Heart left ventricle (tissue), 16 donors: Measurements from ENCODE around the gene STAP1. TPM values are rescaled to one million over a fixed set of nuclear protein-coding genes. Genes with fewer than 3 reads are reported as not detected.

Experiments
- ATAC-seq, 4 donors: fragments of 200-7000 bp; cut with Tn5 transposase; one replicate each; pipeline ENCODE4 v1.9.1; 2020 to 2022; ENCODE audit warnings: moderate library complexity in 4 of 4, mild to moderate bottlenecking in 3 of 4, moderate number of reproducible peaks in 1 of 4
- DNase-seq, 5 donors: peaks; one replicate each; pipeline ENCODE4 v3.0.0-alpha.2; 2020
- H3K27ac ChIP-seq, 12 donors: fragments of 200-600 bp; sonication (generic) in 4 of 12; one replicate each; pipeline versions ENCODE4 v1.5.0 to v1.8.0; 2016 to 2022; ENCODE audit warnings: mild to moderate bottlenecking in 2 of 12
- H3K27me3 ChIP-seq, 9 donors: fragments of 200-600 bp; sonication (generic) in 2 of 9; one replicate each; pipeline versions ENCODE4 v1.5.1 to v1.8.0; 2016 to 2022; ENCODE audit warnings: mild to moderate bottlenecking in 3 of 9
- H3K36me3 ChIP-seq, 9 donors: fragments of 200-600 bp; sonication (generic) in 2 of 9; one replicate each; pipeline versions ENCODE4 v1.5.0 to v1.8.0; 2018 to 2022; ENCODE audit warnings: mild to moderate bottlenecking in 2 of 9
- H3K4me1 ChIP-seq, 12 donors: fragments of 200-600 bp; sonication (generic) in 4 of 12; one replicate each; pipeline versions ENCODE4 v1.5.0 to v1.8.0; 2016 to 2022; ENCODE audit warnings: mild to moderate bottlenecking in 3 of 12
- H3K4me3 ChIP-seq, 12 donors: fragments of 200-600 bp; sonication (generic) in 4 of 12; one replicate each; pipeline versions ENCODE4 v1.5.0 to v1.8.0; 2017 to 2022; ENCODE audit warnings: mild to moderate bottlenecking in 9 of 12, moderate library complexity in 4 of 12
- H3K9me3 ChIP-seq, 12 donors: fragments of 200-600 bp; sonication (generic) in 4 of 12; one replicate each; pipeline versions ENCODE4 v1.5.0 to v1.8.0; 2016 to 2022; ENCODE audit warnings: mild to moderate bottlenecking in 1 of 12
- POLR2A ChIP-seq, 2 donors: fragments of 450-650 bp; IDR thresholded peaks; one replicate each; pipeline ENCODE4 v1.6.1; 2017; ENCODE audit warnings: antibody characterized with exemption in 2 of 2, mild to moderate bottlenecking in 2 of 2, moderate library complexity in 2 of 2
- WGBS, 4 donors: extraction: QIAGEN DNeasy Blood & Tissue Kit in 2 of 4; methylation state at CpG; one replicate each; pipeline versions ENCODE4 v1.1.5 to v1.1.7; 2013 to 2018; 5-methylcytosine and 5-hydroxymethylcytosine counted together
- intact Hi-C, 10 donors: fragments of 100-400 bp; cut with DNase I; formaldehyde crosslinking; loops; one replicate each; pipeline versions ENCODE4 v1.11.1 to v1.14.2; 2022
- polyA plus RNA-seq, 2 donors: library from polyadenylated mRNA; stranded (reverse); fragments of 200-250 nt; gene quantifications; one replicate each; pipeline ENCODE4 v1.2.3, GENCODE V29; 2013
- total RNA-seq, 9 donors: library from RNA; depleted of rRNA in 2 of 9; stranded (reverse); fragments of >200 nt in 2 of 9; fragmentation: NEBNext Ultra II Directional in 3 of 9; extraction: Animal tissue kit (Norgen Biotek cat#: 25700) in 3 of 9; gene quantifications; one replicate each; pipeline versions ENCODE4 v1.1.0 to v1.2.4, GENCODE V29; 2016 to 2023
- TF ChIP-seq, protein P1 (sequence below), 12 donors: fragments of 200-600 bp; sonication (generic) in 4 of 12; IDR thresholded peaks; one replicate each; pipeline versions ENCODE4 v1.5.0 to v1.8.0; 2018 to 2022; ENCODE audit warnings: antibody characterized with exemption in 12 of 12, mild to moderate bottlenecking in 5 of 12
- donor health status: ischemic (EF 13 %, LVEDD 7.1; RV severe dilation, severe dysfunction).
- donor health status: healthy with polysubstance abuse.
- donor health status: DM: no; HTN: yes; CAD: no.
- donor health status: DM: no; HTN: no; CAD: no.
- donor health status: ischemic (EF 25% LVEDD 6.9; RV normal size, moderate dysfunction).
- donor health status: ischemic (EF 25% LVEDD 5.7; RV mildly dilated, moderate dysfunction).
- donor health status: healthy.
- donor health status: DM: yes; HTN: yes; CAD: no.
- donor health status: ischemic (EF 35%, LVEDD 5.7; RV mildly dilated, moderate dysfunction).
- donor health status: nonischemic (EF 11% LVEDD 7.7; RV severe dilation, severe dysfunction).
- donor health status: DM: yes; HTN: yes; CAD: no.
- donor health status: PGD.
- donor health status: ischemic (EF 29% LVEDD 5.4; RV normal size, mild dysfunction).
- donor health status: nonischemic (EF 23%, LVEDD 6.1; RV moderate dilation, normal function).

The STAP1 gene
- total and polyA plus RNA-seq, 11 donors, result 1.1 TPM; not detected in 10

DNA sequence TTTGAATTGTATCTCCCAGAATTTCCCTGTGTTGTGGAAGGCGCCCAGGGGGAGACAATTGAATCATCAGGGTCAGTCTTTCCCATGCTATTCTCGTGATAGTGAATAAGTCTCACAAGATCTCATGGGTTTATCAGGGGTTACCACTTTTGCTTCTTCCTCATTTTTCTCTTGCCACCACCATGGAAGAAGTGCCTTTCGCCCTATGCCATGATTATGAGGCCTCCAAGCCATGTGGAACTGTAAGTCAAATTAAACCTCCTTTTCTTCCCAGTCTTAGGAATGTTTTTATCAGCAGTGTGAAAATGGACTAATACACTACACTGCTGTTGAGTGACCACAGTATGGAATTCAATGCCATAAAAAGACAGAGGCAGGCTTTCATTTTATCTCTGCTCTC, 25.4 kb upstream of the STAP1 start:
- H3K4me3 ChIP-seq, result no peak overlapping the region
- WGBS, 4 donors, result 94 to 99% (median 98%) methylated on average over 3 of the region's 3 CpGs
- H3K9me3 ChIP-seq, result peaks cover 0 to 11% (median 0%) of the 10 kb centered on the region in 12 donors
- intact Hi-C loops, result no loop called here
- ATAC-seq (no peak), DNase-seq (no peak)
- peaks cover 0 to 95% (median 87%) of the 10 kb centered on the region in 9 donors for H3K36me3 ChIP-seq
- TF ChIP-seq POLR2A (IDR thresholded peaks at IDR 0.05), result no peak
- TF ChIP-seq, protein P1, sequence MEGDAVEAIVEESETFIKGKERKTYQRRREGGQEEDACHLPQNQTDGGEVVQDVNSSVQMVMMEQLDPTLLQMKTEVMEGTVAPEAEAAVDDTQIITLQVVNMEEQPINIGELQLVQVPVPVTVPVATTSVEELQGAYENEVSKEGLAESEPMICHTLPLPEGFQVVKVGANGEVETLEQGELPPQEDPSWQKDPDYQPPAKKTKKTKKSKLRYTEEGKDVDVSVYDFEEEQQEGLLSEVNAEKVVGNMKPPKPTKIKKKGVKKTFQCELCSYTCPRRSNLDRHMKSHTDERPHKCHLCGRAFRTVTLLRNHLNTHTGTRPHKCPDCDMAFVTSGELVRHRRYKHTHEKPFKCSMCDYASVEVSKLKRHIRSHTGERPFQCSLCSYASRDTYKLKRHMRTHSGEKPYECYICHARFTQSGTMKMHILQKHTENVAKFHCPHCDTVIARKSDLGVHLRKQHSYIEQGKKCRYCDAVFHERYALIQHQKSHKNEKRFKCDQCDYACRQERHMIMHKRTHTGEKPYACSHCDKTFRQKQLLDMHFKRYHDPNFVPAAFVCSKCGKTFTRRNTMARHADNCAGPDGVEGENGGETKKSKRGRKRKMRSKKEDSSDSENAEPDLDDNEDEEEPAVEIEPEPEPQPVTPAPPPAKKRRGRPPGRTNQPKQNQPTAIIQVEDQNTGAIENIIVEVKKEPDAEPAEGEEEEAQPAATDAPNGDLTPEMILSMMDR (IDR thresholded peaks at IDR 0.05), result no peak
- H3K27ac ChIP-seq, result no peak overlapping the region
- no peaks in the 10 kb centered on the region for H3K27me3 ChIP-seq
- H3K4me1 ChIP-seq, result peaks cover 0 to 5% (median 0%) of the 10 kb centered on the region in 12 donors

- no peak overlapping the region for H3K27ac ChIP-seq
- no peaks in the 10 kb centered on the region for H3K27me3 ChIP-seq
- intact Hi-C loops, result no loop called here
- ATAC-seq (no peak), DNase-seq (no peak)
- TF ChIP-seq, protein P1 (IDR thresholded peaks at IDR 0.05), result no peak
- TF ChIP-seq POLR2A (IDR thresholded peaks at IDR 0.05), result no peak
- peaks cover 0 to 95% (median 88%) of the 10 kb centered on the region in 9 donors for H3K36me3 ChIP-seq
- H3K4me1 ChIP-seq, result no peaks in the 10 kb centered on the region
- WGBS, 4 donors, result 86 to 92% (median 88%) methylated on average over 2 of the region's 2 CpGs
- H3K9me3 ChIP-seq, result peaks cover 0 to 11% (median 0%) of the 10 kb centered on the region in 12 donors
- no peak overlapping the region for H3K4me3 ChIP-seq
These were observed 23.2 kb upstream of the STAP1 start for GRCh38 chr4:67535280-67535840.

GRCh38 chr4:67539830-67540229, 18.7 kb upstream of the STAP1 start:
- DNase-seq (no peak), ATAC-seq (no peak)
- H3K36me3 ChIP-seq, result peaks cover 0 to 87% (median 76%) of the 10 kb centered on the region in 9 donors
- TF ChIP-seq POLR2A (IDR thresholded peaks at IDR 0.05), result no peak
- TF ChIP-seq, protein P1 (IDR thresholded peaks at IDR 0.05), result no peak
- peaks cover 0 to 29% (median 14%) of the 10 kb centered on the region in 12 donors for H3K4me1 ChIP-seq
- 91 to 97% (median 97%) methylated on average over 1 of the region's 1 CpG for WGBS, 4 donors
- no peak overlapping the region for H3K4me3 ChIP-seq
- no peaks in the 10 kb centered on the region for H3K9me3 ChIP-seq
- no peak overlapping the region for H3K27ac ChIP-seq
- no peaks in the 10 kb centered on the region for H3K27me3 ChIP-seq
- intact Hi-C loops, result loop anchor here in 5 of 10 donors (10.0 kb wide), 2 partner anchors 155 to 635 kb away; no protein-coding TSS in a partner anchor

- no peak for DNase-seq
- H3K36me3 ChIP-seq, result peaks cover 0 to 65% (median 55%) of the 10 kb centered on the region in 9 donors
- H3K27me3 ChIP-seq, result no peaks in the 10 kb centered on the region
- TF ChIP-seq POLR2A (IDR thresholded peaks at IDR 0.05), result no peak
- TF ChIP-seq, protein P1 (IDR thresholded peaks at IDR 0.05), result no peak
- intact Hi-C loops, result loop anchor here in 5 of 10 donors (10.0 kb wide), 2 partner anchors 153 to 633 kb away; no protein-coding TSS in a partner anchor
- no peak for ATAC-seq
- H3K4me1 ChIP-seq, result peaks cover 0 to 36% (median 16%) of the 10 kb centered on the region in 12 donors
- 48 to 69% (median 62%) methylated on average over 1 of the region's 1 CpG for WGBS, 4 donors
- no peaks in the 10 kb centered on the region for H3K9me3 ChIP-seq
- no peak overlapping the region for H3K4me3 ChIP-seq
- H3K27ac ChIP-seq, result no peak overlapping the region
These were observed 16.5 kb upstream of the STAP1 start for GRCh38 chr4:67542076-67542475.
